Measurements from ENCODE around the gene LCE1D.

The LCE1D gene

GRCh38 chr1:152811671-152812070 is 15.2 kb downstream of the LCE1D start, which contains the start of gene LCE1B:
TSS of gene LCE1B (plus strand) at chr1:152811971. CDS start at chr1:152812447, 476 bp downstream.
- DNase-seq (ENCODE audit: low read depth in 2 of 2): no peak

GRCh38 chr1:152817309-152817708 is 20.8 kb downstream of the LCE1D start:
- no peak for DNase-seq (ENCODE audit: low read depth in 2 of 2)

GRCh38 chr1:152823294-152823693 is 26.8 kb downstream of the LCE1D start:
- DNase-seq (ENCODE audit: low read depth in 2 of 2): no peak

GRCh38 chr1:152824964-152825363 is 28.4 kb downstream of the LCE1D start:
- DNase-seq (ENCODE audit: low read depth in 2 of 2): no peak

GRCh38 chr1:152827173-152827572 is 30.7 kb downstream of the LCE1D start, which contains the start of gene LCE1A:
TSS of gene LCE1A (plus strand) at chr1:152827473. CDS start at chr1:152827473, 0 bp downstream.
- DNase-seq (ENCODE audit: low read depth in 2 of 2): no peak

- no peak for DNase-seq (ENCODE audit: low read depth in 2 of 2)
Measured at GRCh38 chr1:152836870-152837269, 40.3 kb downstream of the LCE1D start.

GRCh38 chr1:152842556-152842955 is 46.0 kb downstream of the LCE1D start, which contains the start of gene LCE6A:
TSS of gene LCE6A (plus strand) at chr1:152842856. CDS start at chr1:152843521, 665 bp downstream.
- DNase-seq (ENCODE audit: low read depth in 2 of 2): no peak
